Hematopoietic multipotent progenitor cell treated with erythropoietin and hydrocortisone succinate and interleukin-3 and kit ligand, for 6 days (in vitro differentiated cells): ENCODE results near the gene SLC1A3.
"Not testable (repeated sequence)": the region's sequence is repeated elsewhere in the genome, so short reads cannot be mapped to it uniquely, and the experiment has no call there.

Experiments
- DNase-seq: peaks from one replicate; pipeline ENCODE4 v3.0.0-alpha.2; 2015

Gene SLC1A3

GRCh38 chr5:36631620-36632362 lies 25.4 kb downstream of the SLC1A3 start:
- no peak for DNase-seq

- DNase-seq: no peak
Observed at GRCh38 chr5:36632363-36632664, 25.9 kb downstream of the SLC1A3 start.

GRCh38 chr5:36635721-36636390 lies 29.4 kb downstream of the SLC1A3 start:
- no peak for DNase-seq

- DNase-seq: no peak
Observed at GRCh38 chr5:36637101-36637500, 30.7 kb downstream of the SLC1A3 start.

DNA sequence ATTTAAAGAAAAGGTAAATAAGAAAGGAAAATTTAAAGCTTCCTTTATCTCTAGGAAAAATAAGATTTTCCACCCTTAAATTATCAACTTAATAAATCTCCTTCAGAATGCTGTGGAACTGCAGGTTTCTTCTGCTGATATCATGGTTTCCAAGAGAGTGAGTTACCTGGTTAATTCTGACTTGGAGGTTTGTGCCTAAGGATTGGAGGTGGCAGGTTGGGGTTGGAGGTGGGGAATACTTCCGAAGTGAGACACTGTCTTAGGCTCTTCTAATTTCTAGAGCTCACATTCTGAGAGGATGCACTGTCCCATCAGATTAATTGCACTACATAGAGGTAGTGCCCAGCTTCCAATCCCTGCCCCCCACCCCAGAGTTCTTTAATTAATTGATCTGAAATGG lies 31.1 kb downstream of the SLC1A3 start:
- no peak for DNase-seq

- no peak for DNase-seq
Observed at GRCh38 chr5:36638056-36638455, 31.6 kb downstream of the SLC1A3 start.

DNA sequence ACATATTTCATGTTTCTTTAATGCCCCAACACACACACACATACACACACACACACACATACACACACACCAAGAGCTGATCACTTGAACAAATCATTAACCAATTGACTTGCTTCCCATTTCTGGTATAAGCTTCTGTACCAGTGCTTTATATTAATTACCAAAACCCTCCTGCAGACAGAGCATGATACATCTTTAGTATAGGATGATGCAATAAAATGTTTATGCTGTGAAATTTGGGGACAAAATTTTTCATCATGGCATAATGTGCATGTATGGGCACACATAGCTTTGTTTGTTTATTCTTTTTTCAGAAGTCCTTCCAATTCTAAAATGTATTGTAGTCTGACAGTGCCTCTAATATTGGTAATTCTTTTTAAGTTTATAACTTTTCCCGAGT lies 34.5 kb downstream of the SLC1A3 start:
- DNase-seq: no peak

DNA sequence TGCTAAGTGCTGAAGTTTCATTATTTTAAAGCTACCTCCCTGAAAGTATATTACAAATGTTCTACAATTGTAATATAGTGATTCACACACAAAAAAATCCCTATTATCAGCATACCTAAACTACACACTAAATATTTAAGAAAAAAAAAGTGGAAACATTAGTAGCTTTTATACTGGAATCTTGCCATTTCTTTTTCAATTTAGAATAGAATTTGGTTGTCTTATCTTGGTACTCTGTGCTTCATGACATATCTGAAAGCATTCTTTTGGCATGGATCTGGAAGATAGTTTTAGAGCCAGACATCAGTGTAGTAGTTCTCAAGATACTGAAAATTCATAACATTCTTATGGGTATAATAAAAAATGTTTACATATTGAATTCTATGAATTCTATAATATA lies 35.0 kb downstream of the SLC1A3 start:
- DNase-seq: no peak

GRCh38 chr5:36642089-36642488 lies 35.7 kb downstream of the SLC1A3 start:
- no peak for DNase-seq

- no peak for DNase-seq
Observed at GRCh38 chr5:36643162-36643561, 36.8 kb downstream of the SLC1A3 start.

DNA sequence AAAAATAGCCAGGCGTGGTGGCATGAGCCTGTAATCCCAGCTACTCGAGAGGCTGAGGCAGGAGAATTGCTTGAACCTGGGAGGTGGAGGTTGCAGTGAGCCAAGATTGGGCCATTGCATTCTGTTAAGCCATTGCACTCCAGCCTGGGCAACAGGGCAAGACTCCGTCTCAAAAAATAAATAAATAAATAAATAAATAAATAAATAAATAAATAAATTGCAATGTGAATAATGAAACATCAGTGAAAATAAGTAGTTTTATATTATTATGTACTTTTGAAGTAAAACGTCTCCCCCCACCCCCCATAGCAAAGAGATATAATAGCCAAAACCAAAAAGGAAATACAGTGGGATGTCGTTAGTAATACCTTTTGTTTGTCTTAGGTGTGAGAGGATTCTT lies 37.4 kb downstream of the SLC1A3 start:
- DNase-seq: not testable (repeated sequence)

DNA sequence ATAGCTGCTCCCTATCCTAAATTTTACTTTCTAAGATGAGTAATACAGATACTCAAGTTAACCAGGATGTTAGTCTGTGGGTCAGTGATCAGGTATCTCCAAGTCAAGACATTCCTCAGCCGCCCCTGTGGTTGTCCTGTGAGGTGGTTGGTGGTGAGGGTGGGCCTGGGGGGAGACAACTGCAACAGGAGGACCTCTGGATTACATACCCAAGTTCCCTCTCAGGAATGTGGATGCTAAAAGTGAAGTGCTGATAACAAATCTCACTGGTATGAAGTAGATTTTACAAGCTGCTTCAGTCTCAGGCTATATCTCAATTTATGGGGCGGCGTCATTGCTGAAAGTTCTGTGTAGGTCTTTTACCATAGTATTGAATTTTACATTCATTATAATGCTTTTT lies 38.3 kb downstream of the SLC1A3 start:
- DNase-seq: no peak

DNA sequence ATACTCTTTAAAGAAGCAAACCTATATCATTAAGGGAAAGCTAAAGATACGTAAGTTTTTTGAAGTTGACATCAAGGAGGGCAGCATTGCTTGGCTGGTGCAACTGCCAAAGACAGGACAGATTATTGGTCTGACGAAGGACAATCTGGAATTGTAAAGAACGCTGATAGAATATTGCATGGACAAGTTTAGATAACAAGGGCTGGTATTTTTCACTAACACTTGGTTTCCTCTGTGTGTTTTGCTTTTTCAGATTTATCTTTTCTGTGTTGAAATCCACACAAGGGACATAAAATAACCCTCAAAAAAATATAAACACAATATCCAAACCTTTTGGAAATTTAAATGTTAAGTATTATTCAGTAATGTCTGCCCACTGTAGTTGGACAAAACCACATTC lies 39.7 kb downstream of the SLC1A3 start:
- no peak for DNase-seq

- no peak for DNase-seq
Observed at GRCh38 chr5:36646507-36647023, 40.2 kb downstream of the SLC1A3 start.

- no peak for DNase-seq
Observed at GRCh38 chr5:36647046-36647445, 40.6 kb downstream of the SLC1A3 start.

DNA sequence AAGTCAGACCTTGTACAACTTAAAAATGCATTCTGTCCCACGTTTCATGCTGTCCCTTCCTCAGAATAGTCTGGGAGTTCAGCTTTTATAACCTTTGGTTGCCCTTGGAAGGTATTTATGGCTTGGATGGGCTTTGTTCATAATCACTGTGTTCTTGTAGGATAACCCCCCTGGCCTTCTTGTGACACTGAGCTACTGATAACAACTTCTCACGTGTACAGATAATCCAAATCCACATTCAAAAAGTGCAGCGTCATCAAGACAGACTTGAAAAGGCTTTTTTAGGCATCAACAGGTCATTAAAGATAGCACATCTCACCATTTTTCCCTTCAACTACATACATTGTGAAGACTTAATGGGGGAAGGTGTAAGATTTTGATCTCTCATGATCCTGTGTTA lies 42.0 kb downstream of the SLC1A3 start:
- no peak for DNase-seq

GRCh38 chr5:36651761-36652685 lies 45.6 kb downstream of the SLC1A3 start:
- DNase-seq: no peak

DNA sequence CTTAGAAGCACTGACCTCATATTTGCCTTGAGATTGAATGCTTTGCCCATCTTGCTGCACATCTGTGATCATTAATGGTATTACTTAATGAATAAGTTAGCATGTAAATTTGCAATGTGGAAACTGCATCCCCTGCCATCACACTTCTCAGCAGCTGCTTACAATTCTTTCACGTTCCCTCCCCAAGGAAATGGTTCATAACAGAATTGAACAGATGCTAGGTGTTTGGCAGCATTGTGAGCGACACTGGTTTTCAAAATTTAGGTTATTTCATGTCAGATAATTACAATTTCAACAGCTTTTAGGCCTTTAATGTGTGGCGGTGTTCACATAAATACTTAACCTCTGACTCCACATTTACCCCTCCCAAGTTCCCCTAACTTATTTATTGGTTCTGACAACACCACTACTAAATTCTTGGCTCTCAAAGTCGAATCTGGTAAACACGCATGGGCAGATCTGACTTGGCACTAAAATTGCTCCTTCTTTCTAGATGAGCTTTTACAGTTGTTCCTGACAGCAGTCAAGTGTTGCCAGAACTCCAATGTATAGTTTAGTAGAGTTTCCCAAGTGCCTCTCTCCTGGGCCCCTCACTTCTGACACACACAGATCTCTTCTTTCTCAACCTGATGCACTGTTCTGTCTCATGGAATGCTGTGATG lies 46.8 kb downstream of the SLC1A3 start:
- DNase-seq: no peak

GRCh38 chr5:36654564-36654963 lies 48.2 kb downstream of the SLC1A3 start:
- DNase-seq: no peak

GRCh38 chr5:36655161-36655560 lies 48.8 kb downstream of the SLC1A3 start:
- peak; percentile 22 for DNase-seq

GRCh38 chr5:36656556-36656955 lies 50.1 kb downstream of the SLC1A3 start:
- DNase-seq: no peak

GRCh38 chr5:36657563-36657995 lies 51.2 kb downstream of the SLC1A3 start:
- peak; percentile 90 for DNase-seq
